IMR-90 (cell line): ENCODE results near the gene FAM200C. TPM values are rescaled to one million over a fixed set of nuclear protein-coding genes. Genes with fewer than 3 reads are reported as not detected.

Experiments used
- ATAC-seq: fragments of 200-7000 bp; cut with Tn5 transposase; 2 replicates; pipeline ENCODE4 v1.9.1; 2020; ENCODE audit warnings: low read depth, mild to moderate bottlenecking, moderate library complexity
- BruUV-seq: library from RNA; stranded (reverse); fragments of 400-500 nt; replicated peaks from 2 replicates; lab custom pipeline; 2021; lab: Mats Ljungman, UMichigan
- CTCF ChIA-PET: fragments of 300-600 bp; formaldehyde crosslinking; extraction: SDS; loops from one replicate; lab custom pipeline; 2021; ENCODE audit warnings: antibody characterized with exemption; lab: Yijun Ruan, JAX
- POLR2A ChIA-PET: fragments of 300-600 bp; sonication (Branson Sonifier 250); formaldehyde crosslinking; loops from one replicate; lab custom pipeline; 2022; ENCODE audit warnings: antibody characterized with exemption; ENCODE audit not compliant: unreplicated experiment; lab: Charles Lee
- DNase-seq: peaks from one replicate; pipeline ENCODE4 v3.0.0; 2013
- H2AFZ ChIP-seq: replicated peaks from 2 replicates; pipeline ENCODE3; 2013; ENCODE audit warnings: low read length, mild to moderate bottlenecking; ENCODE audit not compliant: poor library complexity
- H2AK5ac ChIP-seq: 2 replicates; pipeline ENCODE4 v1.6.1; 2013; ENCODE audit warnings: low read depth, low read length, inconsistent platforms
- H2AK9ac ChIP-seq: replicated peaks from 2 replicates; pipeline ENCODE3; 2013; ENCODE audit warnings: mild to moderate bottlenecking, low read depth, low read length, moderate library complexity; ENCODE audit not compliant: poor library complexity
- H2BK120ac ChIP-seq: 2 replicates; pipeline ENCODE4 v1.6.1; 2013; ENCODE audit warnings: low read depth, low read length, inconsistent platforms
- H2BK15ac ChIP-seq: 3 replicates; pipeline ENCODE4 v1.6.1; 2013; ENCODE audit warnings: low read depth, low read length, inconsistent platforms
- H2BK20ac ChIP-seq: 2 replicates; pipeline ENCODE4 v1.6.1; 2013; ENCODE audit warnings: low read depth, mild to moderate bottlenecking, inconsistent platforms, low read length, moderate library complexity
- H2BK5ac ChIP-seq: 2 replicates; pipeline ENCODE4 v1.6.1; 2013; ENCODE audit warnings: mild to moderate bottlenecking, low read depth, low read length, inconsistent platforms; ENCODE audit not compliant: poor library complexity, severe bottlenecking
- H3K14ac ChIP-seq: replicated peaks from 2 replicates; pipeline ENCODE4 v1.6.1; 2013; ENCODE audit warnings: low read depth, low read length, inconsistent platforms
- H3K18ac ChIP-seq: 2 replicates; pipeline ENCODE4 v1.6.1; 2013; ENCODE audit warnings: low read depth, low read length, control low read depth
- H3K23ac ChIP-seq: 2 replicates; pipeline ENCODE4 v1.6.1; 2013; ENCODE audit warnings: low read depth, low read length, inconsistent platforms
- H3K27ac ChIP-seq: 2 replicates; pipeline ENCODE4 v1.5.1; 2013; ENCODE audit warnings: mild to moderate bottlenecking, control low read depth, low read length; ENCODE audit not compliant: insufficient read depth
- H3K27me3 ChIP-seq: 2 replicates; pipeline ENCODE4 v1.6.1; 2013; ENCODE audit warnings: low read length; ENCODE audit not compliant: control insufficient read depth, insufficient read depth
- H3K36me3 ChIP-seq: 2 replicates; pipeline ENCODE4 v1.6.1; 2013; ENCODE audit warnings: low read length, mixed read lengths; ENCODE audit not compliant: control insufficient read depth, insufficient read depth
- H3K4ac ChIP-seq: 2 replicates; pipeline ENCODE4 v1.6.1; 2013; ENCODE audit warnings: low read depth, low read length, inconsistent platforms
- H3K4me1 ChIP-seq: 2 replicates; pipeline ENCODE4 v1.6.1; 2013; ENCODE audit warnings: low read length, mixed read lengths; ENCODE audit not compliant: control insufficient read depth, insufficient read depth
- H3K4me2 ChIP-seq: 2 replicates; pipeline ENCODE4 v1.6.1; 2013; ENCODE audit warnings: low read depth, mild to moderate bottlenecking, control low read depth, low read length, moderate library complexity
- H3K4me3 ChIP-seq: 2 replicates; pipeline ENCODE4 v1.5.1; 2013; ENCODE audit warnings: low read depth, mild to moderate bottlenecking, control low read depth, low read length, moderate library complexity; ENCODE audit not compliant: insufficient read depth
- H3K56ac ChIP-seq: 2 replicates; pipeline ENCODE4 v1.6.1; 2013; ENCODE audit warnings: low read length, inconsistent platforms; ENCODE audit not compliant: insufficient read depth; ENCODE audit errors: extremely low read depth
- H3K79me1 ChIP-seq, 2 experiments: 2 replicates each; pipeline ENCODE4 v1.6.1; 2013; ENCODE audit warnings: low read length in 2 of 2, inconsistent platforms in 1 of 2, low read depth in 1 of 2
- H3K9ac ChIP-seq: 2 replicates; pipeline ENCODE4 v1.6.1; 2013; ENCODE audit warnings: low read depth, low read length, control low read depth
- H3K9me1 ChIP-seq: 2 replicates; pipeline ENCODE4 v1.6.1; 2013; ENCODE audit warnings: low read length, inconsistent platforms; ENCODE audit not compliant: insufficient read depth
- H3K9me3 ChIP-seq: 2 replicates; pipeline ENCODE4 v1.6.1; 2013; ENCODE audit warnings: low read length; ENCODE audit not compliant: control insufficient read depth, insufficient read depth
- H4K20me1 ChIP-seq: 2 replicates; pipeline ENCODE4 v1.6.1; 2013; ENCODE audit warnings: low read length, inconsistent platforms; ENCODE audit not compliant: insufficient read depth
- H4K5ac ChIP-seq: 2 replicates; pipeline ENCODE4 v1.6.1; 2013; ENCODE audit warnings: mild to moderate bottlenecking, low read depth, low read length, control low read depth
- H4K8ac ChIP-seq, 2 experiments: 2 replicates each; pipeline ENCODE4 v1.6.1; 2013; ENCODE audit warnings: low read depth in 2 of 2, low read length in 2 of 2, control low read depth in 1 of 2, inconsistent platforms in 1 of 2
- H4K91ac ChIP-seq: 2 replicates; pipeline ENCODE4 v1.6.1; 2013; ENCODE audit warnings: low read depth, low read length, inconsistent platforms; ENCODE audit not compliant: insufficient read depth
- MAZ ChIP-seq: IDR thresholded peaks from 2 replicates; pipeline ENCODE4 v1.6.1; 2012; ENCODE audit warnings: low read depth, mild to moderate bottlenecking, low read length, improper control_type of control experiment, moderate library complexity, borderline replicate concordance
- NFE2L2 ChIP-seq: fragments of 150-350 bp; IDR thresholded peaks from 2 replicates; pipeline ENCODE4 v1.6.1; 2016; ENCODE audit warnings: low read depth, mild to moderate bottlenecking, low read length
- POLR2A ChIP-seq: IDR thresholded peaks from 2 replicates; pipeline ENCODE4 v1.6.1; 2012; ENCODE audit warnings: mild to moderate bottlenecking, low read depth, low read length
- RCOR1 ChIP-seq: IDR thresholded peaks from 2 replicates; pipeline ENCODE4 v1.6.1; 2012; ENCODE audit warnings: mild to moderate bottlenecking, low read length, improper control_type of control experiment; ENCODE audit not compliant: insufficient replicate concordance
- WGBS, 2 experiments: methylation state at CpG; one replicate each; pipeline versions ENCODE4 v1.1.5 to v1.1.7; 2013; ENCODE audit warnings: missing lambda C conversion rate in 2 of 2; ENCODE audit not compliant: insufficient read length in 1 of 2; ENCODE audit errors: extremely low coverage in 2 of 2; 5-methylcytosine and 5-hydroxymethylcytosine counted together
- dilution Hi-C: fragments of 300-500 bp; cut with HindIII; formaldehyde crosslinking; loops from one replicate; pipeline ENCODE4 v1.14.3; 2018; ENCODE audit warnings: low sequenced_read_pairs; ENCODE audit not compliant: unreplicated experiment
- in situ Hi-C: fragments of 300-500 bp; cut with MboI; formaldehyde crosslinking; loops from 3 replicates; pipeline ENCODE4 v1.14.3; 2019; ENCODE audit warnings: low sequenced_read_pairs, inconsistent platforms, mixed read lengths
- intact Hi-C: fragments of 100-400 bp; cut with micrococcal nuclease; formaldehyde crosslinking; loops from 2 replicates; pipeline ENCODE4 v1.10.0; 2022
- polyA plus RNA-seq, 3 experiments: library from polyadenylated mRNA; depleted of rRNA; stranded (reverse); fragments of >200 nt; gene quantifications; 2 replicates each; pipeline ENCODE4 v1.2.3, GENCODE V29; 2012; ENCODE audit warnings: low replicate concordance in 1 of 3
- total RNA-seq: library from RNA; depleted of rRNA; stranded (reverse); fragments of >200 nt; gene quantifications from 2 replicates; pipeline ENCODE4 v1.2.3, GENCODE V29; 2012
- TF ChIP-seq, protein P1 (sequence below): fragments of 150-350 bp; IDR thresholded peaks from 2 replicates; pipeline ENCODE4 v1.6.1; 2016; ENCODE audit warnings: low read depth, mild to moderate bottlenecking, low read length, moderate library complexity, borderline replicate concordance

Gene FAM200C
- total and polyA plus RNA-seq, 2 of the 4 experiments (the other 2 are of a cell fraction) = 1.7 to 6.3 TPM

DNA sequence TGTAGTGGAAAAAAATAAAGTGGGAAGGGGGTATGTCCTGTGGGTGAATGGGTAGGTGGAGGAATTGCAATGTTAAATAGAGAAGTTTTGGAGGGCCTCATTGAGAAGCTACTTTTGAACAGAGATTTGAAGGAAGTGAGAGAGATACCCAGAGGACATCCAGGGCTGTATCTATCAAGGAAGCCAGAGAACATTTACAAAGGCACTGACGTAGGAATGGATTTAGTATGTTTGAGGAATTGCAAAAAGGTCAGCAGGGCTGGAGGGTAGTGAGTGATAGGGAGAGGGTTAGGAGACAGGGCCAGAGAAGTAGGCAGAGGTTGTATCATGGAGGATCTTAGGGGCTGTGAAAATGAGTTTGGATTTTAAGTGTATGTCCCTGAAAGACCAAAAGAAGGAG lies 35.7 kb upstream of the FAM200C start:
- H3K9me3 ChIP-seq = no peaks in the 10 kb centered on the region

More for the DNA sequence above, 35.7 kb upstream of the FAM200C start:
- H2AFZ ChIP-seq = no peak overlapping the region
- DNase-seq = no peak
- H2BK15ac ChIP-seq = no peak overlapping the region
- CTCF ChIA-PET = no interaction called here
- no peaks in the 10 kb centered on the region for H3K9me1 ChIP-seq
- ATAC-seq = no peak
- H3K14ac ChIP-seq = no peak overlapping the region
- H3K79me1 ChIP-seq = no peaks in the 10 kb centered on the region
- no peak overlapping the region for H4K91ac ChIP-seq
- BruUV-seq = no TSS peak
- H3K56ac ChIP-seq = no peak overlapping the region
- no peak overlapping the region for H3K4me2 ChIP-seq
- H3K4ac ChIP-seq = no peak overlapping the region
- no peaks in the 10 kb centered on the region for H3K4me1 ChIP-seq
- no peak overlapping the region for H4K5ac ChIP-seq
- intact Hi-C loops (loop anchor here (10.0 kb wide), 1 partner anchor 1109 kb away; the partner anchor contains the start of gene GABRB2), in situ Hi-C loops (no loop called here), dilution Hi-C loops (no loop called here)
- H4K20me1 ChIP-seq = no peaks in the 10 kb centered on the region
- no peak overlapping the region for H2AK5ac ChIP-seq
- no peak overlapping the region for H3K18ac ChIP-seq
- no peak overlapping the region for H3K27ac ChIP-seq
- H2AK9ac ChIP-seq = no peak overlapping the region
- H2BK5ac ChIP-seq = no peak overlapping the region
- no peak overlapping the region for H3K4me3 ChIP-seq
- no peak overlapping the region for H3K23ac ChIP-seq
- H3K36me3 ChIP-seq = no peaks in the 10 kb centered on the region
- no peaks in the 10 kb centered on the region for H3K27me3 ChIP-seq
- H2BK120ac ChIP-seq = no peak overlapping the region
- POLR2A ChIA-PET = no interaction called here
- no peak overlapping the region for H4K8ac ChIP-seq
- no peak overlapping the region for H3K9ac ChIP-seq
- no peak for TF ChIP-seq POLR2A
- no peak for TF ChIP-seq RCOR1
- TF ChIP-seq NFE2L2 = no peak
- TF ChIP-seq, protein P1, sequence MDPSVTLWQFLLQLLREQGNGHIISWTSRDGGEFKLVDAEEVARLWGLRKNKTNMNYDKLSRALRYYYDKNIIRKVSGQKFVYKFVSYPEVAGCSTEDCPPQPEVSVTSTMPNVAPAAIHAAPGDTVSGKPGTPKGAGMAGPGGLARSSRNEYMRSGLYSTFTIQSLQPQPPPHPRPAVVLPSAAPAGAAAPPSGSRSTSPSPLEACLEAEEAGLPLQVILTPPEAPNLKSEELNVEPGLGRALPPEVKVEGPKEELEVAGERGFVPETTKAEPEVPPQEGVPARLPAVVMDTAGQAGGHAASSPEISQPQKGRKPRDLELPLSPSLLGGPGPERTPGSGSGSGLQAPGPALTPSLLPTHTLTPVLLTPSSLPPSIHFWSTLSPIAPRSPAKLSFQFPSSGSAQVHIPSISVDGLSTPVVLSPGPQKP = no peak
- no peak for TF ChIP-seq MAZ
- WGBS, 2 experiments = 80% methylated on average over 1 of the region's 1 CpG; no CpG with 5 or more reads in 1 of the 2 experiments
- H2BK20ac ChIP-seq = no peak overlapping the region
